Ovary (tissue), 3 donors: ENCODE results near the gene TMED3.

Source experiments
- EP300 ChIP-seq: sonication (generic); formaldehyde crosslinking; IDR thresholded peaks from one replicate; pipeline ENCODE4 v1.6.1; 2017; ENCODE audit warnings: antibody characterized with exemption
- POLR2A ChIP-seq: fragments of 450-650 bp; IDR thresholded peaks from one replicate; pipeline ENCODE4 v1.6.1; 2017; ENCODE audit warnings: antibody characterized with exemption, mild to moderate bottlenecking, moderate library complexity
- TF ChIP-seq, protein P1 (sequence below), 3 donors: fragments of 450-650 bp in 2 of 3; fragments of 200-600 bp in 1 of 3; IDR thresholded peaks; one replicate each; pipeline versions ENCODE4 v1.5.1 to v1.8.0; 2016 to 2022; ENCODE audit warnings: antibody characterized with exemption in 3 of 3, mild to moderate bottlenecking in 1 of 3
- donor health status: DM: no; HTN: no; CAD: no.

DNA sequence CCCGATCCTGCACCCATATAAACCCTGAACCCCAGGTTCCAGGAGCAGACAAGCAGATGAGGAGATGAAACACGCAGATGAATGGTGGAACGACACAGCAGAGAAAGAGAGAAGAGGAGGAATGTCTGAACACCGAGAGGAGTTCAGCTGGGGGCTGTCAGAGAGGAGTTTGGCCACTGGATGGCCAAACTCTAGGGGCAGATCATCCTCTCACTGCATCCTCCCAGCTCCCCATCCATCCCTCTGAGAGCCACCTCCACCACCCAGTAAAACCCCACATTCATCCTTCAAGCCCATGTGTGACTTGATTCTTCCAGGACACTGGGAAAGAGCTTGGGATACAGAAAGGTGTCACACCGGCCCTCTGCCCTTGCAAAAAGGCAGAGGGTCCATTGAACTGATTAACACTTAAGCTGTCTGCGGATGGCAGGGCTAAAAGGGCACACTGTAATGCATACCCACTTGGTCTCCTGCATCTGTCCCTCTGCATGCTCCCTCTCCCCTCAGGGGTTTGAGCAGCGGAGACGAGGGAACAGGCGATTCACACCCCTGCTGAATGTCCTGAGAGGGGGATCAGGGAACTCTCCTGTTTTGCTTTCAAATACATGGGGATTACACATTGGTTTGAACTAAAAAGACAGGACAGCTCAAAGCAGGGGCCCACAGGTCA is 53.8 kb downstream of the TMED3 start:
- TF ChIP-seq POLR2A: no peak
- TF ChIP-seq, protein P1, sequence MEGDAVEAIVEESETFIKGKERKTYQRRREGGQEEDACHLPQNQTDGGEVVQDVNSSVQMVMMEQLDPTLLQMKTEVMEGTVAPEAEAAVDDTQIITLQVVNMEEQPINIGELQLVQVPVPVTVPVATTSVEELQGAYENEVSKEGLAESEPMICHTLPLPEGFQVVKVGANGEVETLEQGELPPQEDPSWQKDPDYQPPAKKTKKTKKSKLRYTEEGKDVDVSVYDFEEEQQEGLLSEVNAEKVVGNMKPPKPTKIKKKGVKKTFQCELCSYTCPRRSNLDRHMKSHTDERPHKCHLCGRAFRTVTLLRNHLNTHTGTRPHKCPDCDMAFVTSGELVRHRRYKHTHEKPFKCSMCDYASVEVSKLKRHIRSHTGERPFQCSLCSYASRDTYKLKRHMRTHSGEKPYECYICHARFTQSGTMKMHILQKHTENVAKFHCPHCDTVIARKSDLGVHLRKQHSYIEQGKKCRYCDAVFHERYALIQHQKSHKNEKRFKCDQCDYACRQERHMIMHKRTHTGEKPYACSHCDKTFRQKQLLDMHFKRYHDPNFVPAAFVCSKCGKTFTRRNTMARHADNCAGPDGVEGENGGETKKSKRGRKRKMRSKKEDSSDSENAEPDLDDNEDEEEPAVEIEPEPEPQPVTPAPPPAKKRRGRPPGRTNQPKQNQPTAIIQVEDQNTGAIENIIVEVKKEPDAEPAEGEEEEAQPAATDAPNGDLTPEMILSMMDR (IDR thresholded peaks at IDR 0.05): no peak
- no peak for TF ChIP-seq EP300
